Left colon (tissue), 2 donors: ENCODE data around the gene ERICH3. TPM values are rescaled to one million over a fixed set of nuclear protein-coding genes. Genes with fewer than 3 reads are reported as not detected.
A peak's percentile ranks its signal among the peaks of the same experiment; 100 is the strongest.

Experiments used
- ATAC-seq: fragments of 200-7000 bp; cut with Tn5 transposase; one replicate; pipeline ENCODE4 v1.9.1; 2020; ENCODE audit warnings: mild to moderate bottlenecking, moderate library complexity
- DNase-seq, 2 donors: peaks; one replicate each; pipeline ENCODE4 v3.0.0-alpha.2; 2020
- intact Hi-C, 2 donors: fragments of 100-400 bp; cut with DNase I in 1 of 2; cut with micrococcal nuclease in 1 of 2; formaldehyde crosslinking; loops; one replicate each; pipeline versions ENCODE4 v1.11.2 to v1.14.0; 2022; cut with DNase I, micrococcal nuclease
- total RNA-seq, 2 donors: library from RNA; stranded (reverse); fragmentation: NEBNext Ultra II Directional; extraction: Animal tissue kit (Norgen Biotek cat#: 25700); gene quantifications; one replicate each; pipeline ENCODE4 v1.2.1, GENCODE V29; 2021
- donor health status: DM: no; HTN: no; CAD: no.
- donor health status: DM: yes; HTN: yes; CAD: no.

Gene ERICH3
- total RNA-seq, 2 donors from 2014 or later: 0.11 TPM; not detected in 1

- ATAC-seq (no peak), DNase-seq (no peak)
- intact Hi-C loops: no loop called here
Observed at GRCh38 chr1:74534241-74534640, 139.4 kb downstream of the ERICH3 start.

DNA sequence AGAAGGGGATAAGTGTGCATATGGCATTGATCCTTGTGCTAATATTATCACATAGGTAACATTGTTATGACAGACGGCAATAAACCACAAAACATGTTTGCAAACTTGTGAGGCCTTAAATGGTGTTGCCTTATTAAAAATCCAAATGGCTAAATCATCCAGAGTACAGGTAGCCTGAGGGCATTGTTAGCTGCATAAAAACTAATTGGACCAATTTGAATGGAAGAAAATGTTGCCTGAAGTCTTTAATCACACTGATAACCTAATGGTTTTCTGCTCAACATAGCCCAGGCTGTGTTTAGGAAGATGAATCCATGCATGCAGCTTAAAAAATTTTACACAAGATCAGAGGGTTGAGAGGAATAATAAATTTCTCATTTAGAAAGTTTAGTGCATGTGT lies 141.8 kb downstream of the ERICH3 start:
- intact Hi-C loops: no loop called here
- no peak for DNase-seq
- no peak for ATAC-seq

GRCh38 chr1:74530892-74531291 lies 142.7 kb downstream of the ERICH3 start:
- DNase-seq (no peak), ATAC-seq (no peak)
- intact Hi-C loops: no loop called here

DNA sequence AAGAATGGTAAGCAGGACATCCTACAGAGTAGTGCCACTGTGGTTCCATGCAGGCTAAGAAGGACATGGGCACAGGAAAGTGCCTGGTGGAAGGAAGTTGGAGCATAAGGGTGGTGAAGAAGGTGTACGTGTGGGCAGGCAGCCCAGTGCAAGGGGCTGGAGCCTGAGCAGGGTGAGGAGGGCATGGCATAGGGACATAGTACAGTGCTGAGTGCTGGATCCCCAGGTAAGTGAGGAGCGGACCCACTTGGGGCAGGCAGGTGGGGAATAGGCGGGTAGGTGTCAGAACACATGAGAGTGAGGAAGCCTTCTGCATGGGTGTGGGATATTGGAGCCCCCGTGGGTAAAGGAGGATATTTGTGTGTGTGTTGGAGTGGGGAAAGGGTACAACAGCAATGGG lies 145.5 kb downstream of the ERICH3 start:
- intact Hi-C loops: no loop called here
- ATAC-seq (no peak), DNase-seq (no peak)

- intact Hi-C loops: no loop called here
- ATAC-seq (peak; percentile 32), DNase-seq (no peak)
Observed at GRCh38 chr1:74526708-74527107, 146.9 kb downstream of the ERICH3 start.

DNA sequence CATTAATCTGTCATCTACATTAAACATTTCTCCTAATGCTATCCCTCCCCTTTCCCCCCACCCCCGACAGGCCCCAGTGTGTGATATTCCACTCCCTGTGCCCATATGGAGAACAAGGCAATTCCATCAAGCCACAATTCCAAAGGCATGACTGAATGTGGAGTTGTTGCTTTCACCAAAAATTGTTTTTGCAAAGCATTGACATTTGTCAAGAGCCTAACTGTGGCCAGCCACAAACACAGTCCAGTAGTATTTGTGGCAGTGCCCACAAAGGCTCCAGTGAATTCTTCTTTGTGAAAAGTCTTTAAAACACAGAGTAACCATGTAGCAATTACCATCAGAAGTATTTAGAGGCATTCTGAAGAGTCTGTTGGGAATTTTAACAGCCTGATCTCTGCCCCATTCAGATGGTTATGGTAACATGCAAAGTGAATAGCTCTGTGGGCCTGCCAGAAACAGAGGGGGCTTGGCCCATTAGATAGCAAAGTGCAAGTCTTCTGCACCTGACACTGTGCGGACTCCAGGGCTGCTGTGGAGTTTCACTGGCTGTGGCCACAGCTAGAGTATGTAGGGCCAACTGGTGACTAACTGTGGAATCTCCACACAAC lies 149.6 kb downstream of the ERICH3 start:
- DNase-seq (no peak), ATAC-seq (no peak)
- intact Hi-C loops: no loop called here

DNA sequence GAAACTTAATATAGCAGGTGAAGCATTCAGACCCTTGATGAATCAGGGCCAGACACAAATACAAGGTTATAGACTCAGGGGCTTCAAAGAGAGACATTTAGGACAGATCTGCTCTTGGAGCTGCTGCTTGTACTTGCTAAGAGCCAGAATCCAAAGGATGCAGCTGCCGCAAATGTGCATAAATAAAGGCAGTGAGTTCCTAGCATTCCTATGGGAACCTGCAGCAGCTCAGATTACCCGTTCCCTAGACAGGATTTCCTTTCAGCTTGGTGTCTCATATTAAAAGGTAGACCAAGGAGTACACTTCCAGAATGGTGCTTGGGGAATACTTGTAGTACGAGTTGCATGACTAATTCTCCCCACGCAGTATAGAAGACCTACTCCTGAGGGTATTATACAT lies 151.4 kb downstream of the ERICH3 start:
- ATAC-seq (no peak), DNase-seq (no peak)
- intact Hi-C loops: no loop called here

Other genes starting within 250 kb of the ERICH3 start
- gene LRRC53, start 161.2 kb downstream of the ERICH3 start, total RNA-seq: not detected
- gene CRYZ, start 59.3 kb upstream of the ERICH3 start, total RNA-seq: 10 to 100 TPM in 1 of 2 donors, 1 to 10 TPM in 1; 8.1 to 27.0 TPM
- 10 to 100 TPM in 1 of 2 donors, 1 to 10 TPM in 1; 8.2 to 11.8 TPM for gene TYW3, start 59.4 kb upstream of the ERICH3 start, total RNA-seq